Measurements from ENCODE around the gene AP4M1.

The AP4M1 gene

GRCh38 chr7:100095704-100096103, 5.7 kb upstream of the AP4M1 start:
- H2AFZ ChIP-seq (ENCODE audit: low read length) = no peak overlapping the region
- H3K9me2 ChIP-seq (replicated peaks; ENCODE audit: insufficient read depth, low read length) = no peaks in the 10 kb centered on the region
- no peaks in the 10 kb centered on the region for H3K9me3 ChIP-seq (replicated peaks; ENCODE audit: insufficient read depth, low read length)
- no peak overlapping the region for H3K9ac ChIP-seq (ENCODE audit: low read length)
- H3K4me1 ChIP-seq (ENCODE audit: low read length) = peaks cover 7% of the 10 kb centered on the region
- peaks cover 9% of the 10 kb centered on the region; the same call in 1 of the 2 replicates for H4K20me1 ChIP-seq (ENCODE audit: insufficient read depth, low read length)
- peaks cover 52% of the 10 kb centered on the region for H3F3A ChIP-seq (ENCODE audit: insufficient read depth, low read length)
- H3K4me3 ChIP-seq (ENCODE audit: low read length) = no peak overlapping the region
- no peak overlapping the region for H3K4me2 ChIP-seq (ENCODE audit: low read depth, low read length)
- peaks cover 58% of the 10 kb centered on the region for H3K36me3 ChIP-seq (replicated peaks; ENCODE audit: insufficient read depth, low read length)
- no peak for DNase-seq
- TF ChIP-seq EZH2phosphoT487 (IDR thresholded peaks at IDR 0.05; ENCODE audit: low read length) (no peak), EZH2 (optimal IDR thresholded peaks at IDR 0.05; ENCODE audit: low read depth, low read length) (no peak)
- TF ChIP-seq, protein P1, sequence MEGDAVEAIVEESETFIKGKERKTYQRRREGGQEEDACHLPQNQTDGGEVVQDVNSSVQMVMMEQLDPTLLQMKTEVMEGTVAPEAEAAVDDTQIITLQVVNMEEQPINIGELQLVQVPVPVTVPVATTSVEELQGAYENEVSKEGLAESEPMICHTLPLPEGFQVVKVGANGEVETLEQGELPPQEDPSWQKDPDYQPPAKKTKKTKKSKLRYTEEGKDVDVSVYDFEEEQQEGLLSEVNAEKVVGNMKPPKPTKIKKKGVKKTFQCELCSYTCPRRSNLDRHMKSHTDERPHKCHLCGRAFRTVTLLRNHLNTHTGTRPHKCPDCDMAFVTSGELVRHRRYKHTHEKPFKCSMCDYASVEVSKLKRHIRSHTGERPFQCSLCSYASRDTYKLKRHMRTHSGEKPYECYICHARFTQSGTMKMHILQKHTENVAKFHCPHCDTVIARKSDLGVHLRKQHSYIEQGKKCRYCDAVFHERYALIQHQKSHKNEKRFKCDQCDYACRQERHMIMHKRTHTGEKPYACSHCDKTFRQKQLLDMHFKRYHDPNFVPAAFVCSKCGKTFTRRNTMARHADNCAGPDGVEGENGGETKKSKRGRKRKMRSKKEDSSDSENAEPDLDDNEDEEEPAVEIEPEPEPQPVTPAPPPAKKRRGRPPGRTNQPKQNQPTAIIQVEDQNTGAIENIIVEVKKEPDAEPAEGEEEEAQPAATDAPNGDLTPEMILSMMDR (IDR thresholded peaks at IDR 0.05; ENCODE audit: low read length) = no peak
- H3K27ac ChIP-seq (ENCODE audit: low read length) = no peak overlapping the region
- peaks cover 74% of the 10 kb centered on the region for H3K79me2 ChIP-seq (ENCODE audit: low read length)
- H3K27me3 ChIP-seq (replicated peaks; ENCODE audit: insufficient read depth, low read length) = no peaks in the 10 kb centered on the region

DNA sequence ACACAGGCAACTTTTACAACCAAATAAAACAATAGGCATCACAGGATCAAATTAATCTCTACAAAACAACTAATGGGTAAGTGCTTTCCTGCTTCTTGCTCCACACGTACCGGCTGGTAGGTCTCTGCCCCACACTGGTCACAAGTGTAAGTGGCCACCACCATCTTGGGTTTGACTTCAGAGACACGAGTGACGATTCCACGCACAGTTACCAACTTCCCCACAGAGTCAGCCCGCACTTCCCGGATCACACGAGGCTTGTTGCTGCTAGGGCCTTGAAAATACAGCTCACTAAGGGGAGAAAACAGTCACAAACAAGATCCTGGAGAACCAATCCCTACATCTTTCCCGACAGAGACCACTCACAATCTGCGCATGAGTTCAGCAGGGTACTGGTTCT, 2.5 kb upstream of the AP4M1 start:
- no peak overlapping the region for H3K9ac ChIP-seq (ENCODE audit: low read length)
- H3F3A ChIP-seq (ENCODE audit: insufficient read depth, low read length) = peaks cover 22% of the 10 kb centered on the region
- peaks cover 73% of the 10 kb centered on the region for H3K79me2 ChIP-seq (ENCODE audit: low read length)
- H3K9me2 ChIP-seq (replicated peaks; ENCODE audit: insufficient read depth, low read length) = no peaks in the 10 kb centered on the region
- no peak for DNase-seq
- H3K4me1 ChIP-seq (ENCODE audit: low read length) = peaks cover 12% of the 10 kb centered on the region
- no peak overlapping the region for H3K4me2 ChIP-seq (ENCODE audit: low read depth, low read length)
- no peak for TF ChIP-seq EZH2phosphoT487 (IDR thresholded peaks at IDR 0.05; ENCODE audit: low read length)
- no peak for TF ChIP-seq EZH2 (optimal IDR thresholded peaks at IDR 0.05; ENCODE audit: low read depth, low read length)
- TF ChIP-seq, protein P1 (IDR thresholded peaks at IDR 0.05; ENCODE audit: low read length) = no peak
- peaks cover 42% of the 10 kb centered on the region for H3K36me3 ChIP-seq (replicated peaks; ENCODE audit: insufficient read depth, low read length)
- H3K4me3 ChIP-seq (ENCODE audit: low read length) = no peak overlapping the region
- H4K20me1 ChIP-seq (ENCODE audit: insufficient read depth, low read length) = peaks cover 9% of the 10 kb centered on the region; the same call in 1 of the 2 replicates
- no peak overlapping the region for H2AFZ ChIP-seq (ENCODE audit: low read length)
- no peaks in the 10 kb centered on the region for H3K27me3 ChIP-seq (replicated peaks; ENCODE audit: insufficient read depth, low read length)
- no peak overlapping the region for H3K27ac ChIP-seq (ENCODE audit: low read length)
- H3K9me3 ChIP-seq (replicated peaks; ENCODE audit: insufficient read depth, low read length) = no peaks in the 10 kb centered on the region

DNA sequence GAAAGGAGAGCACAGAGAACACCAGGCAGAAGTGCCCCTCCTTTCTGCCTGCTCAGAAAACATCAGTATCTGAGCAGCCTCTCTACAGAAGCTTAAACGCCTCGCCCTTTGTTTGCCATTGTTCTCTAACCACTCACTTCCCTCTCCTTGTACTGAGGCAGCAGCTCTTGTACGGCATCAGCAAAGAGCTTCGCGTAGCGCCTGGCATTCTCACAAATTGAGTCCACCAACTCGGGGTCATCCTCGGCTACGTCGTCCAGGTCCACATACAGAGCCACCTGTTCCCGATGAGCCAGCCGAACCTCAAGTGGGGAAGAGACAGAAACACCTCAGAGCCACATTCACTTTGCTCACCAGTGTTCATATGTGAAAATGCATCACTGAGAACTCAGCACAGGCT, 2.0 kb upstream of the AP4M1 start:
- H2AFZ ChIP-seq (ENCODE audit: low read length) = no peak overlapping the region
- H3K4me2 ChIP-seq (ENCODE audit: low read depth, low read length) = peak overlapping the region; percentile 92
- peak overlapping the region; percentile 98; the same call in 1 of the 2 replicates for H3K4me3 ChIP-seq (ENCODE audit: low read length)
- peaks cover 17% of the 10 kb centered on the region for H3F3A ChIP-seq (ENCODE audit: insufficient read depth, low read length)
- DNase-seq = no peak
- no peaks in the 10 kb centered on the region for H3K27me3 ChIP-seq (replicated peaks; ENCODE audit: insufficient read depth, low read length)
- no peaks in the 10 kb centered on the region for H3K9me3 ChIP-seq (replicated peaks; ENCODE audit: insufficient read depth, low read length)
- no peaks in the 10 kb centered on the region for H3K9me2 ChIP-seq (replicated peaks; ENCODE audit: insufficient read depth, low read length)
- peaks cover 12% of the 10 kb centered on the region for H3K4me1 ChIP-seq (ENCODE audit: low read length)
- TF ChIP-seq EZH2 (optimal IDR thresholded peaks at IDR 0.05; ENCODE audit: low read depth, low read length) (no peak), EZH2phosphoT487 (IDR thresholded peaks at IDR 0.05; ENCODE audit: low read length) (no peak)
- TF ChIP-seq, protein P1 (IDR thresholded peaks at IDR 0.05; ENCODE audit: low read length) = no peak
- peaks cover 67% of the 10 kb centered on the region for H3K79me2 ChIP-seq (ENCODE audit: low read length)
- peaks cover 9% of the 10 kb centered on the region; the same call in 1 of the 2 replicates for H4K20me1 ChIP-seq (ENCODE audit: insufficient read depth, low read length)
- peaks cover 36% of the 10 kb centered on the region for H3K36me3 ChIP-seq (replicated peaks; ENCODE audit: insufficient read depth, low read length)
- no peak overlapping the region for H3K27ac ChIP-seq (ENCODE audit: low read length)
- H3K9ac ChIP-seq (ENCODE audit: low read length) = no peak overlapping the region; the same call in 1 of the 2 replicates

Measured in MM.1S (cell line).